ENCODE results near the gene UNKL.

UNKL gene, protein sequence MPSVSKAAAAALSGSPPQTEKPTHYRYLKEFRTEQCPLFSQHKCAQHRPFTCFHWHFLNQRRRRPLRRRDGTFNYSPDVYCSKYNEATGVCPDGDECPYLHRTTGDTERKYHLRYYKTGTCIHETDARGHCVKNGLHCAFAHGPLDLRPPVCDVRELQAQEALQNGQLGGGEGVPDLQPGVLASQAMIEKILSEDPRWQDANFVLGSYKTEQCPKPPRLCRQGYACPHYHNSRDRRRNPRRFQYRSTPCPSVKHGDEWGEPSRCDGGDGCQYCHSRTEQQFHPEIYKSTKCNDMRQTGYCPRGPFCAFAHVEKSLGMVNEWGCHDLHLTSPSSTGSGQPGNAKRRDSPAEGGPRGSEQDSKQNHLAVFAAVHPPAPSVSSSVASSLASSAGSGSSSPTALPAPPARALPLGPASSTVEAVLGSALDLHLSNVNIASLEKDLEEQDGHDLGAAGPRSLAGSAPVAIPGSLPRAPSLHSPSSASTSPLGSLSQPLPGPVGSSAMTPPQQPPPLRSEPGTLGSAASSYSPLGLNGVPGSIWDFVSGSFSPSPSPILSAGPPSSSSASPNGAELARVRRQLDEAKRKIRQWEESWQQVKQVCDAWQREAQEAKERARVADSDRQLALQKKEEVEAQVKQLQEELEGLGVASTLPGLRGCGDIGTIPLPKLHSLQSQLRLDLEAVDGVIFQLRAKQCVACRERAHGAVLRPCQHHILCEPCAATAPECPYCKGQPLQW

DNA sequence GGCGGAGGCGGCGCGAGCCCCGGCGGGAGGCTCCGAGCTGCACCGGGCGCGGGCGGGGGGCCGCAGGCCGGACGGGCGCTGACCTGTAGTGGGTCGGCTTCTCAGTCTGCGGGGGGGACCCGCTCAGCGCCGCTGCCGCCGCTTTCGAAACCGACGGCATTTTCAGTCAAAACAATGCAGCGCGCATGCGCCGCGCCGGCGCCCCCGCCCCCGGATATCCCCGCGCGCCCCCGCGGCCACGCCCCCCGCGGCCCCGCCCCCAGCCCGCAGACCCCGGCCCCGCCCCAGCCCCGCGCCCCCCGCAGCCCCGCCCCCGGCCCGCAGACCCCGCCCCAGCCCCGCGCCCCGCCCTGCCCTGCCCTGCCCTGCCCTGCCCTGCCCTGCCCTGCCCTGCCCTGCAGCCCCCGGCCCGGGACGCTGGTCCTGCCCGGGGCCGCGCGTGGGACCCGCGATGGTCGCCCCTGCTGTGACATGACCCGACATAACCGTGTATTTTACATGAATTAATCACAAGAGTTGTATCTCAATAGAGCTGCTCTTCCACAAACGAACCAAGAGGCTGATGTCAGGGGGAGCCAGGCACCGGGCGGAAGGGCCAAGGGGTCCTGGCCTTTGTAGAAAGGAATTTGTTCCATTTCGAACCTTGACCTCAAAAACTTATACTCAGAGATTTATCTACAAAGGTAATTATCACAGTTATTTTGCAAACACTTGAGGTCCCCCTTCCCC is at the start of gene UNKL:
Gene UNKL, minus strand, starts transcription at position 173 of the 729 bp plus-strand sequence. Its CDS starts 13 bp downstream, at position 160.
- FAIRE-seq = no peak

DNA sequence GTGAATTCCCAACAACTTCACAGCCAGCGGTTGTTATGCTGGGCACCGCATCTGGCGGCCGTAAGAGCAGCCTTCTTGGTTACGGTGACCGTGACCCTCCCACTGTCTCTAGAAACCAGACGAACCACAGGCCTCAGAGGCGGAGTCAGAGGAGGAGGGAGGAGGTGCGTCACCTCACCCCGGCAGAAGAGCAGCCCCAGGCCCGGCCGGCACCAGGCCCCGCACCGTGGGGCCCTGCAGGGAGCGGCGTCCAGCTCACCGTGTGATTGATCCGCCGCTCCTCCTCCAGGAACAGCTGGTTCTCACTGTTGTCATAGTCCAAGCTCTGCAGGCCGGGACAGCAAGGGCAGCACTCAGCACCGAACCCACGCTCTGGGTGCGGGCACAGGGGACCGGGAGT is 46.6 kb upstream of the UNKL start:
- FAIRE-seq = no peak

DNA sequence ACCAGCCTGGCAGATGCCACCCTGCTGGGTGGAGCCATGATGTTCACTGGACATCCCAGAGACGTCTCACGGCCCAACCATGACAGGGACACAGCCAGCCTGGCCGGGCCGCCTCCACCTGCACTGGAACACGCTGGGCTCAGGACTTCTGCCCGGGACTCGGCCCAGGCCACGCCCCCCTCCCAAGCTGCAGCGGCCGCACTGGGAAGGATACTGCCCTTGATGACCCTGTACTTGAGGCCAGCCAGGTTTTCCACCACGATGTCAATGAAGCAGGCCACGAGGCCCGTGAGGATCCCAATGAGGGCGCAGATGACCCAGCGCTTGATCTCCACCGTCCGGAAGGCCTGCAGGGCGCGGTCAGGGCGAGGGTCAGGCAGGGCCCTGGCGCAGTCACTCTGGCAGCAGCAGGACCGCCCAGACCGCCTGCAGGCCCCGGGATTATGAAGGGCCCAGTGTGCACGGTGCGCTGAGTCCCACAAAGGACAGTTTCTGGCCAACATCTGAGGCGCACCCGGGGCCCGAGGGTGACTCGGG is 46.2 kb upstream of the UNKL start:
- no peak for FAIRE-seq

DNA sequence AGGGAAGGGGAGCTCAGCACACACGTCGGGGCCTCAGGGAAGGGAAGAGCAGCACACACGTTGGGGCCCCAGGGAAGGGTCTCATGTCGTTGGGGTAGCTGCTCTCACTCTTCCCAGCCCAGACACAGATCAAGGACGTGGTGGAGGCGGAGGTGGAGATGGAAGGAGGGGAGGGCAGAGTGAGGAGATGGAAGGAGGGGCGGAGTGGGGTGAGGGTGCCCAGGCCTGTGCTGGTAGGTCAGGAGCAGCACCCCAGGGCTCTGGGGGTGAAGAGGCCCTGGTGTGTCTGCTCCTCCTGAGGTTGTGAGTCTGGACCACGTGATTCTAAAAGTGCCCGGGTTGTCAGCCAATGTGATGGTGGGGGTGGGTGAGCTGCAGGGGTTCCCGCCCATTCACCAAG is 45.5 kb upstream of the UNKL start:
- no peak for FAIRE-seq

DNA sequence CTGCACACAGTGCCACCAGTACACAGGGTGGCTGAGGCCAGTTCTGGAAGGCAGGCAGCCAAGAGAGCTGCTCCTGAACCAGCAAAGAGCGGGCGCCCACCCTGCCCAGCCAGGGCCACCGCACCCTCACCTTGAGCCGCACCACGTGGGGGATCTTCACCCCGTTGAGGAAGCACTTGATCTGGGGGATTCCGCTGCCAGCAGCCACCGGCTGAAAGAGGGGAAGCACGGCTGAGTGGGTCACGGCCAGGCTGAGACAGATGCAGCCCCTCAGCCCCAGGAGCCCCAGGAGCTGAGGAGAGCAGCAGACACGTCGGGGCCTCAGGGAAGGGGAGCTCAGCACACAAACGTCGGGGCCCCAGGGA is 44.5 kb upstream of the UNKL start:
- FAIRE-seq = no peak

DNA sequence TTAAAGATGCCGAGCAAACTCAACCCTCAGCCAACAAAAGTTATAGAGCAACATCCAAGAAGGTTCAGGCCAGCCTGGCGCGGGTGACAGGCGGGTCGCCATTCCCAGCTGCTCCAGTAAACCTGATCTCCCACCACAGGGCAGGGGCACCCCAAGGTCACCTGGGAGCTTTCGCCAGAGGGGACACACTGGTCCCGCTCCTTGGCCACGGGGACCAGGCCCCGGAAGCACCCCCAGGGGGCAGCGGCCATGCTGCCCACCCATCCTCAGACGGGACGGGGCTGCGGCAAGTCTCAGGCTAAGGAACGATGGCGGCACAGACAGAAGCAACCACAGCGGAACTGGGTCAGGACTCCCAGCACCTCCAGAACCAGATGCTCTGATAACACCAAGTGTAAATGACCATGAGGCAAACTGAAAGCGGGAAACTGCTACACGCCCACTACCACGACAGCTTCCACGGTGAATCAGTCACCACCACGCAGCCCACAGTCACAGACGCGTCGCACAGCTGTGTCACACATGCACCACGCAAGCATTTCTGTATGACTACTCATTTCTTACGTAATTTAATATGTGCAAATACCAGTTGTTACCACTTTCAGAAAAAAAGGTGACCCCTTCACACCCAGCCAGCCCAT is 44.0 kb upstream of the UNKL start:
- no peak for FAIRE-seq

DNA sequence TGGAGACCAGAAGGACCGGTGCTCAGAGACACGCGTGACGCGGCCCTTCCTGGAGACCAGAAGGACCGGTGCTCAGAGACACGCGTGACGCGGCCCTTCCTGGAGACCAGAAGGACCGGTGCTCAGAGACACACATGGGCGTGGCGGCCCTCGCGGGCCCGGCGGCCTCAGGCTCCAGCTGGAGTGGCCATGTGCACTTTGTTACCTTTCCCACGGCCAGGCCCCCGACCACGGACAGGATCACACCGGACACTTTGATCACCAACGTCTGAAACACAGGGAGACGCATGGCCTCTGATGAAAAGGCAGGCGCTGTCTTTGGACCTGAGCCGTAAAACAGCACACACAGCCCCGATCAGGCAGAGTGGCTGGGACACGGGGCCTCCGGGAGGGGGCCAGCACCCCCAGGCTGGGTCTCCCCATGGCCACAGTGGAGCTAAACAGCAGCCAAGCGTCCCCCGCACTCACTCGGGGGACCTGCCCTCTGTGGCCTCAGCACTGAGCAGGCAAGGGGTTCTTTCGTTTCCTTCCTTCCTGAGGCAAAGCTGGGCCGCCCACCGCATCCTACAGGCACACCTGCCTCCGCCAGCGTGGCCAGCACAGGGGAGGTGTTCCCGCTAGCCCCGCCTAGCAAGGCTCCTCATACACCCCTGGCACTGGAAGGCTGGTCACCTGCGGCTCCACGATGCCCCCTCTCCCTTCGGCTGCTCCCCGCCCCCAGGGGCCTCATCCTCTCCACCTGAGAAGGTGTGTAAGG is 43.2 kb upstream of the UNKL start:
- no peak for FAIRE-seq

DNA sequence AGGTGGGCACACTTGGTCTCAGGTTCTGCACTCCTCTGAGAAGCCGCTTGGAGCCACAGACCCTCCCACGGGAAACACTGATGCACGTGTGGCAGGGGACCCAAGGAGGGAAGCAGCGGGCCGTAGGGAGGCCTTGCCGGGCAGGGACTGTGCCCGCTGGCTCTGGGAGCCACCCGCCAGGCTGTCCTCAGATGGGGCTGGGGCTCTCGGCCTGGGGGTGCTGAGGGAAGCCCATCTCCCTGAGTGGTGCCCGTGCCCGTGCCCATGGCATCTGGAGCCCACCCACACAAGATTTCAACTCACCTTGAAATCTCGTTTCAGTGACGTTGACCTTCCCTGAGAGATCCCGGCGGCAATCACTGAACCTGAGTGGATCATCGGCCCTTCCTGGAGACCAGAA is 42.4 kb upstream of the UNKL start:
- no peak for FAIRE-seq

DNA sequence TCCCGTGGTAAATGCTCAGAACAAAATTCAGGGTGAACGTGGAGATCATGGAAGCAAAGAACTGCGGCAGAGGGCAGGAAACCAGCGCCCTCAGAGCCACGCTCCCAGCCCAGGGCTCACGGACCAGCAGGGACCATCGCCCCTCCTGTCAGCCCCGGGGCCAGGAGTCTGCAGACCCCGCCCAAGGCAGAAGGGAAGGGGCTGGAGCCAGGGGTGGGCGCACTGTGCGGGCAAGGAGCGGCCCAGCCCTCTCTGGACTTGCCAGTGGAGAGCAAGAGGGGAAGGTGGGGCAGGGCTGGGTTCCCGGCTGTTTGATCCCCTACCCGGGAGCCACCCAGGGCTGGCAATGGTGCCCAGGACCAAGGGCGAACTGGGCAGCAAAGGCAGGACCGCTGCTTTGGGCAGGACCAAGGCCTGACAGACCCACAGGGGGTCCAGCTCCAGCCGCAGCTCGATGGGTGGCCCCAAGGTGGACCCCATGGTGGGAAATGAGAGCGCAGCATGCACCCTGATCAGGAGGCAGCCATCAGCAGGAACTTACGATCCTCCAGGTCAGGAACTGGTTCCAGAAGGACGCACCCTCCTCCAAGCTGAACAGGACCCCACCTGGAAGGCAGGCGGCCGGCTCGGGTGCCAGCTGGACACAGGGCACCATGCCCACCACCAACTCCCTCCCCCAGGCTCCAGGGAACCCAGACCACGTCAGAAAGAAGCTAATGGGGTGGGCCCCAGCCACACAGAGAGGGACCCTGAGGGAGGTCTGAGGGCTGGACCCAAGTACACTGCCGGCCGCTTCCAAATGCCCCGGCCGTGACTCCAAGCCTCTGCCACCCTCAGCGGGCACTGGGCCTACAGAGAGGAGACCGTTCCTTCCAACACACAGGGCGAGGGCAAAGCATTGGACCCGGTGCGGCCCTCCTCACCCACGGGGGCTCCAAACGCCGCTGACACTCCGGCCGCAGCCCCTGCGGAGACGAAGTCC is 41.0 kb upstream of the UNKL start:
- FAIRE-seq = no peak

DNA sequence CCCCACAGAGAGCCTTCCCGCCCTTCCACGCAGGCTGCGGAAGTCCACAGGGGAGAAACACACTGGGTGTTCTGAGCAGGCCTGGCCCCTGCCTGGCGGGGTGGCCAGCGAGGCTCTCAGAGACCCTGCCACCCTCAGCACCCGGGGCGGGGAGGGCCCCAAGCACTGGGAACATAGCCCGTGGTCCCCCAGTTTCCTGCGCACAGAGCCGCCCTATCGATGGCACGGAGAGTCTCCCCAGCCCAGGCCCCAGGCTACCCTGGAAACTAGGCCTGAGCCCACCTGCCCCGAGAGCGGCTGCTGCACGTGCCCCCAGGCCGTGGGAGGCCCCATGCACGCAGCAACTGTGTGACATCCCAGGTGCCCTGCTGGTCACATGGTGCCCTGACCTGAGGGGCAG is 40.1 kb upstream of the UNKL start:
- FAIRE-seq = no peak

DNA sequence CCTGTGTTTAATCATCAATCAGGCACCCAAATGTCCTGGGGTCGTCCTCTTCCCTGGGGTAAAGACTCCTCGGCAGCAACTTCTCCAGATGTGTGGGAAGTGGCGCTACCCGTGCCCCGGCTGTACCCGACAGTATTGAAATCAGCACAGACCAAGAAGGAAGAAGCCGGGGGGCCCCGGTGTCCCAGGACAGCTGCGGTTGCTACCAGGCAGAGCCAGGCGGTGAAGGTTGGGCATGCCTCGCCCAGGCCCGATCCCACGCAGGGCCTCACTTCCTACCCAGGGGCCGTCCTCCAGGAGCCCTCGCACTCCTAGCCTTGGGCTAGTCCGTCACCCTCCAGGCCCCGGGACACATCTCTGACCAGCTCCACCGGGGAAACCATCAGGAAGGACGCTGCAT is 38.8 kb upstream of the UNKL start:
- FAIRE-seq = no peak

DNA sequence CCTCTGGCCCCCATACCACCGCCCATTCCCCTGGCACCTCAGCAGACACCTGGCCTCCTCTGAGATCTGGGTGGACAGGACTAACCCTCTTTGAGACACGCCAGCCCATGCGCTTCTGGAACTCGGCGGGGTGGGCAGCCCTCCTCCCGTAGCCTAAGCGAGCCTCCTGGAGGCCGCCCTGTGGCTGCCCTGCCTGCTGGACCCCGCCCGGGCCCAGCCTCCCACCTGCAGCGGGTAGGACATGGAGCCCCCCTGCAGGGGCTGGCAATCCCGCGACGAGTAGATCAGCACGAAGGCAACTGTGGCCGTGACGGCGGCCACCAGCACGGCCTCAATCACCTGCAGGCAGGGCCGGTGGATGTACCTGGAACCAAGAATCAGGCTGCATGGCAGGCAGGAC is 38.0 kb upstream of the UNKL start:
- no peak for FAIRE-seq

DNA sequence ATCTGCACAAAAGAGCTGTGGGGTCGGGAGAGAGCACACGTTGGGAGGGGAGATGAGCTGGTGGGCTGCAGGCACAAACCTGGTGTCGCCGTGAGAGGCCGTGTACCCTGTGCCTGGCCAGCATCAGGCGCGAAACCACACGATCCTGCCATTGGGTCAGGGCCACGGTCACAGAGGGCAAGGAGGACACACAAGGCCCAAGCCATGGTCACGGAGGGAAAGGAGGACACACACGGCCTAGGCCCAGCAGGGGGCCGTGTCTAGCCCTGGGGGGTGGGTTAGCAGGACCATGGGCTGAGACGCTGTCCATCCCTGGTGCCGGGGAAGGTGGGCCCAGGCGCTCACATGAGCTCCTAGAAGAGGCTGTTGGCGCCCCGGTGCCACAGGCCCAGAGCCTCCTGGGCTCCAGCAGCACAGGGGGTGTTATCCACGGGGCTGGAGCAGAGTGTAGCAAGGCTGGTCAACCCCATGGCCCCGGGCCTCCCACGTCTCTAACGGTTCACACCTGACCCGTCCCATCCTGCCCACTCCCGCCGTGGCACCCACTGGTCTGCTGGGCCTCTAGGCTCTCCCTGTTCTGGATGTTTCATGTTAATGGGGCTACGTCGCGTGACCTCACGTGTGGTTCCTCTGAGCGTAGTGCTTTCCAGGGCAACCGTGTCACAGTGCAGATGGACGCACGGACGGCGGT is 37.3 kb upstream of the UNKL start:
- FAIRE-seq = no peak

DNA sequence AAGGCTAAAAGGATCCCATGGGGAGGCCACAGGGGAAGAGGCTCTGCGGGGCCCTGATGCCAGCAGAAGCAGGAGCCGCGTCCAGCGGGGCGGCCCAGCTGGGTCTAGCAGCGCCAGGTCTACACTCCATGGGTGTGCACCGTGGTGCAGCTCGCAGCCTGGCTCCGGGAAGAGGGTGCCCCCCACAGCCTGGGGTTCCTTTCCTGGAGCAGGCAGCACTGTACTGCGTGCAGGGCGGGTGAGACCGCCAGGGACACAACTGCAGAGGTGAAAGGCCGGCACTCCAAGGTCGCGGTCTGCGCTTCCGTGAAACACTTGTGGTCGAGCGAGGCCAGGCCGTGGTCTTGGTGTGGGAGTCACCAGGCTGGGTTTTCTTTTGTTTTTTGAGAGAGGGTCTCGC is 36.3 kb upstream of the UNKL start:
- FAIRE-seq = no peak

DNA sequence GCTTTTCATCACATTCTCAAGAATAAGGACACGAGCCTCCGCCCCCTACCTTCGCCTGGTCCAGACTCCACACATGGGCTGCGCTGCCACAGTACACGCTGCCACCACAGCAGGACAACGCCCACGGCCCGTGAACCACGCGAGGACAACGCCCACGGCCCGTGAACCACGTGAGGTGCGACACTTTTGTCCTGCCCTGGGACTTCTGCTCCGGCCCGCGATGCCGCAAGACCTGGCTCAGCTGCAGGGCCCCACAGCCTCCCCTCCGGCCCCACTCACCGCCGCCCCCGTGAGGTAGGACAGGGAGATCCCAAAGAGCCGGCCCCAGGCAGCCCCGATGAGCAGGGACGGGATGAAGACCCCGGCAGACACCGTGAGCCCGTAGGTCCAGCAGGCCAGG is 35.7 kb upstream of the UNKL start:
- FAIRE-seq = no peak

DNA sequence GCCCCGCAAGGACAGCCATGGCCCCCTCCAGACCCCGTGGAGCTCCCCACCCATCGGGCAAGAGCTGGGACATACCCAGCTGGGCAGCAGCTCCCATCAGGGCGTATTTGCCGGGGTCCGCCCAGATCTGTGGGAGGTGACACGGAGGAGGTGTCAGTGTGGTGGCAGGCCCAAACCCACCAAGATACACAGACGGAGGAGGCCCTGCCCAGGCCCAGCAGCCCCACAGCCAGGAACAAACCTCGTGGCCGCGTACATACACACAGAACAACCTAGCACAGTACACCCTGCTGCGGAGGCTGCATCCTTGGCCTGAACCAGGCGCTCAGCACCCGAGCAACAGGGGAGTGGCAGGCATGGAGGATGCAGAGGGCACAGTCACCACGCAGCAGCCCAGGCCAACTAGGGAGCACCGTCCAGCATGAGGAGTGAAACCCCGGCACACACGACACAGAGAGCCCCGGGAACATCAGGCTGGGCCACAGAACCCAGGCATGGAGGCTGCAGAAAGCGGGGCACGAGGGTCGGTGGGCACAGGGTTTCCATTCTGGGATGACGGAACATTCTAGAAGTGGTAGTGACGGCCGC is 34.8 kb upstream of the UNKL start:
- FAIRE-seq = no peak

DNA sequence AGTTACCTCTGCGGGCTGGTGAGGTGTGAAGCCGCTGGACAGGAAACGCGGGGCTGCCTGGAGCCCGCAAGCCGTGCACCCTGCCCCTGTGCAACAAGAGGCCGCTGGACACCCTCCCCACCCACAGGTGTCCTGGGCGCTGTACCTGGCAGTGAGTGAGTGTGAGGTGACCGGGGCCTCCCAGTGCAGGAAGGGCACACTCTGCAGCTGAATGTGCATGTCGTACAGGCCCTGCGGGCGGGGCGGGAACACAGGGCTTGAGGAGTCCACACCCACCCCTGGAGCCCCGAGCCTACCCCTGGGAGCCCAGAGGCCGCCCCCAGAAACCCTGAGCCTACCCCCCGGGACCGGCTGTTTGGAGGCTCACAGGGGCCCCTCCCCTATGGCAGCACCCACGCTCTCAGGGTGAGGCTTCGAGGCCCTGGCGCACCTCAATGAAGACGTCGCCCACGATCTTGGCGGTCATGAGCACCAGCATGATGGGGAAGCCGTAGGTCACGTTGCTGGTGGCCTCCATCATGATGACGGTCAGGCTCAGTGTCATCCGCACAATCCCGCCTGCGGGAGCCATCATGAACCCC is 34.1 kb upstream of the UNKL start:
- FAIRE-seq = no peak

DNA sequence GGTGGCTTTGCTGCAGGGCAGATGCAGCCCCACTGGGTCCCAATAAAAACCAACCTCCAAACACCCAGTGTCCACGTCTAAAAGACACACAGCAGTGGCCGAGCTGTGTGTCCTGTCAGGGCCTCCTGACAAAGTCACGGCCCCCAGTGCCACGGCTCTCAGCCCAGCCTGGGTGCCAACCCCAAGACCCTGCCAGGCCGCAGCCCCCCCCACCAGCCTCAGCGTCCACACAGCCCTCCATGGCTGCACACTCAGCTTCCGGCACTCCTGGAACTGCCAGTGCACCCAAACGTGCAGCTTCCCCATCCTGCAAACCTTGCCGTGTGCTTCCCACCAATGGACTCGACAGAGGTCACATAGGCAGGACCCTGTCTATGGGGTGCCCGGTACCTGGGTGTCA is 33.5 kb upstream of the UNKL start:
- no peak for FAIRE-seq

DNA sequence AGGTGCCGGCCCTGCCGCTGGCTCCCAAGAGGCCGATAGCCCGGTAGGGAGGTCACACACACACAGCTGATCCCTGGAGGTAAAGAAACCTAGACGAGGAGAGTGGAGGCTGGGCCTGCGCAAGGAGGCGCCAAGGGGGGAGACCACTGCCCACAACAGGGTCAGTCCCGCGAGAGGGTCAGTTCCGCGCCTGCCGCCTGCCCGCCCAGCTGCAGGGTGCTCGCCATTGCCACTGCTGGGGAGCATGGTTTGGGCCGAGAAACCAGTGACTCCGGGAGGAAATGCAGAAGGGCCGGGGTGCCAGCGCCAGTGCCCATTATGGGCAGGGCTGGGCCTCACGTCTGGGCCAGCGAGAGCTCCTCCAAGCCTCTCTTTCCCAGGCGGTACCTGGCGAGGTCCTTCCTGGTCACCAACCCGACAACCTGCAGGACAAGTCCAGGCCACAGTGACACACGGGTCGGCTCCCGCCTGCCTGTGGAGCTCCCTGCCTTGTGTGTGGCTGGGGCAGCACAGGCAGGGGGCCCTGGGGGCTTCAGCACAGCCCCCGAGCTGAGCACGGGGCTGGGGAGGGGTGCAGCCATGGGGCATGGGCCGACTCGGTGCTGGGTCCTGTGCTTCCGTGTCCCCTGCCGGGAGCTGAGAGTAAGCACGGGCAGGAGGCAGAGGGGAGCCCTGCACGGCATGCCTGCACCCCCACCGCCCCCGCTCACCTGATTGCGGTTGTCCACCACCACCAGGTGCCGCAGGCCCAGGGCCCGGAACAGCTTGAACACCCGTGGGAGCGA is 32.0 kb upstream of the UNKL start:
- no peak for FAIRE-seq
